Osteoblast (primary cell): ENCODE results near the gene CA12. TPM values are rescaled to one million over a fixed set of nuclear protein-coding genes. Genes with fewer than 3 reads are reported as not detected.

Experiments used
- DNase-seq: peaks from one replicate; pipeline ENCODE4 v3.0.0; 2011; ENCODE audit warnings: low spot score, mixed read lengths; ENCODE audit not compliant: insufficient read length; ENCODE audit errors: missing footprints
- H2AFZ ChIP-seq: 2 replicates; pipeline ENCODE4 v1.6.0; 2011; ENCODE audit warnings: mild to moderate bottlenecking, low read length
- H3K27ac ChIP-seq: 2 replicates; pipeline ENCODE4 v1.5.1; 2011; ENCODE audit warnings: mild to moderate bottlenecking, low read depth, low read length, moderate library complexity
- H3K27me3 ChIP-seq: 2 replicates; pipeline ENCODE4 v1.6.0; 2012; ENCODE audit warnings: mild to moderate bottlenecking, control low read depth, inconsistent platforms, low read length, moderate library complexity; ENCODE audit not compliant: insufficient read depth
- H3K36me3 ChIP-seq: 2 replicates; pipeline ENCODE4 v1.5.1; 2011; ENCODE audit warnings: mild to moderate bottlenecking, low read length, control low read depth, moderate library complexity; ENCODE audit not compliant: insufficient read depth
- H3K4me1 ChIP-seq: 2 replicates; pipeline ENCODE4 v1.5.1; 2011; ENCODE audit warnings: mild to moderate bottlenecking, low read length, control low read depth, moderate library complexity; ENCODE audit not compliant: insufficient read depth
- H3K4me2 ChIP-seq: 2 replicates; pipeline ENCODE4 v1.6.0; 2011; ENCODE audit warnings: mild to moderate bottlenecking, low read length; ENCODE audit not compliant: insufficient read depth
- H3K4me3 ChIP-seq: fragments of 200-600 bp; sonication (generic); 3 replicates; pipeline ENCODE4 v1.5.1; 2012; ENCODE audit warnings: mild to moderate bottlenecking, low read length, inconsistent platforms; ENCODE audit not compliant: insufficient read depth
- H3K79me2 ChIP-seq: 2 replicates; pipeline ENCODE4 v1.6.0; 2012; ENCODE audit warnings: mild to moderate bottlenecking, low read length, control low read depth, inconsistent platforms; ENCODE audit not compliant: insufficient read depth
- H3K9me3 ChIP-seq: 2 replicates; pipeline ENCODE4 v1.5.1; 2011; ENCODE audit warnings: low read depth, low read length, control low read depth
- H4K20me1 ChIP-seq: 2 replicates; pipeline ENCODE4 v1.6.0; 2012; ENCODE audit warnings: mild to moderate bottlenecking, low read length, control low read depth; ENCODE audit not compliant: insufficient read depth
- CTCF ChIP-seq: IDR thresholded peaks from 2 replicates; pipeline ENCODE4 v1.5.1; 2011; ENCODE audit warnings: mild to moderate bottlenecking, low read depth, low read length, moderate library complexity; ENCODE audit errors: extremely low read depth
- total RNA-seq: library from RNA; depleted of rRNA; stranded (reverse); fragments of >200 nt; gene quantifications from 2 replicates; pipeline ENCODE4 v1.2.3, GENCODE V29; 2012

CA12 gene
- total RNA-seq, 1 donor: 107 TPM

GRCh38 chr15:63341898-63342297 lies 39.7 kb downstream of the CA12 start:
- Histone ChIP-seq H3K4me3 (no peak overlapping the region), H4K20me1 (no peaks in the 10 kb centered on the region), H3K27ac (no peak overlapping the region), H3K36me3 (peaks cover 43% of the 10 kb centered on the region), H3K9me3 (no peaks in the 10 kb centered on the region), H2AFZ (no peak overlapping the region), H3K4me2 (no peak overlapping the region), H3K4me1 (peaks cover 21% of the 10 kb centered on the region), H3K79me2 (peaks cover 5% of the 10 kb centered on the region), H3K27me3 (no peaks in the 10 kb centered on the region)
- no peak for DNase-seq
- no peak for TF ChIP-seq CTCF

- H3K4me2 ChIP-seq: no peak overlapping the region
- H3K4me1 ChIP-seq: peaks cover 19% of the 10 kb centered on the region
- H2AFZ ChIP-seq: no peak overlapping the region
- H3K36me3 ChIP-seq: peaks cover 51% of the 10 kb centered on the region
- H3K79me2 ChIP-seq: peaks cover 4% of the 10 kb centered on the region
- no peak overlapping the region for H3K27ac ChIP-seq
- DNase-seq: no peak
- no peaks in the 10 kb centered on the region for H3K27me3 ChIP-seq
- TF ChIP-seq CTCF: no peak
- H3K9me3 ChIP-seq: no peaks in the 10 kb centered on the region
- H4K20me1 ChIP-seq: no peaks in the 10 kb centered on the region
- H3K4me3 ChIP-seq: no peak overlapping the region
Measured at GRCh38 chr15:63340878-63341277, 40.8 kb downstream of the CA12 start.

- Histone ChIP-seq H3K79me2 (peaks cover 2% of the 10 kb centered on the region), H3K4me3 (no peak overlapping the region), H3K9me3 (no peaks in the 10 kb centered on the region), H3K27ac (no peak overlapping the region), H4K20me1 (no peaks in the 10 kb centered on the region), H3K4me2 (no peak overlapping the region), H3K4me1 (peaks cover 18% of the 10 kb centered on the region), H3K27me3 (no peaks in the 10 kb centered on the region), H3K36me3 (peaks cover 54% of the 10 kb centered on the region), H2AFZ (no peak overlapping the region)
- no peak for DNase-seq
- no peak for TF ChIP-seq CTCF
Measured at GRCh38 chr15:63340353-63340752, 41.3 kb downstream of the CA12 start.

GRCh38 chr15:63339836-63340235 lies 41.8 kb downstream of the CA12 start:
- H3K27ac ChIP-seq: no peak overlapping the region
- no peaks in the 10 kb centered on the region for H3K27me3 ChIP-seq
- H2AFZ ChIP-seq: no peak overlapping the region
- no peaks in the 10 kb centered on the region for H3K9me3 ChIP-seq
- no peaks in the 10 kb centered on the region for H3K79me2 ChIP-seq
- TF ChIP-seq CTCF: no peak
- H3K4me2 ChIP-seq: no peak overlapping the region
- no peak for DNase-seq
- peaks cover 57% of the 10 kb centered on the region for H3K36me3 ChIP-seq
- no peak overlapping the region for H3K4me3 ChIP-seq
- H4K20me1 ChIP-seq: no peaks in the 10 kb centered on the region
- peaks cover 12% of the 10 kb centered on the region for H3K4me1 ChIP-seq
